HG03039 (cell line): ENCODE results near the gene CCDC112.
"Not testable (repeated sequence)": the region's sequence is repeated elsewhere in the genome, so short reads cannot be mapped to it uniquely, and the experiment has no call there.

Source experiments
- ATAC-seq: cut with Tn5 transposase; IDR thresholded peaks from one replicate; pipeline ENCODE4 v1.9.1; 2021; ENCODE audit warnings: mild to moderate bottlenecking, moderate library complexity; ENCODE audit not compliant: unreplicated experiment

CCDC112 gene

DNA sequence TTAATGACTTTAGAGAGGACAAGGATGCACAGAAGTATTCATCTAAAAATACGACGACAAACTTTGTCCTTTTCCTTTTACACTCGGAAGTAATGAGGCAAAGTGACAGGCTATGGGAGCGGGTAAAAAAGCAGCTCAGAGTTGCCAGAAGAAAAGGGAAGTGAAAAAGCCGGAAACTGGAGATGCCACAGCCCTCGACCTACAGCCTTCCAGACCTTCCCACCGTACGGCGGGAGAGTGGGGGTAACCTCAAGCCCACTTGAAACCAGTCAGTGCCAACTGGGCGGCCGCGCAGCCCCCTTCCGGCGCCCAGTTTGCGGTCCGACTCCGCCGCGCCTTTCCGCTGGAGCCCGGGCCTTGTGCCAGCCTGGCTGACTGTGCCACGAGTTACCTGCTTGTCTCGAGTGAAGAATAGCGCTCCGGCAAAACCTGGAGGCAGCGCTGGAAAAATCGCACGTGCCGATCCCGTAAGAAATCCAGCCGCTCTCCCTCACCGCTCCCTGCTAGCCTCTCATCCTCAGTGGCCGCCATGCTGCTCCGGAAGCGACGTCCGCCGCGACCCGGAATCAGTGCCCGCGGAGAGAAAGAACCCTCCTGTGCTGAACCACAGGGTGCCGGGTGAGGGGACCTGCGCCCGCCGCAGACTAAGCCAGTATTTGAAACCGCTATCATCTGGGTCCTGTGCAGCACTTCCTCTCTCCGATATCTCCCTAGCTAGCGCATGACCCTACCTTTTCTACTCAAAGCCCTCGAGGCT, 34.0 kb downstream of the CCDC112 start, which contains the start of gene PGGT1B:
PGGT1B (minus strand) TSS at position 557 of the 757 bp plus-strand sequence; CDS start at position 531, 26 bp downstream.
- ATAC-seq: peak; percentile 94

DNA sequence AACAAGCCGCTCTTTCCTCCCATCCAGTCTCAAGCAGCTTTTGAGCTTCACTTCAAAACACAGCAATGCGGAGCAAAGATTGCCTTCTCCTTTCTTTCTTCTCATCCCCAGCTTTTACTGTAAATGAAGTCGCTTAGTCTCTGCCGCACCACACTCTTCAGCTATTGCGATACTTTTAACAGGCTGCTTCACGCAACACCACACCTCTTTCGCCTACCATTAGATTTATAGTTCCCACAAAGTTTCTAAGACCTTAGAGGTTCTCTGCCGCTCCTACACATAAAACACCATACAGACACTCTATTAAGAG, 34.5 kb downstream of the CCDC112 start:
- ATAC-seq: peak; percentile 33

DNA sequence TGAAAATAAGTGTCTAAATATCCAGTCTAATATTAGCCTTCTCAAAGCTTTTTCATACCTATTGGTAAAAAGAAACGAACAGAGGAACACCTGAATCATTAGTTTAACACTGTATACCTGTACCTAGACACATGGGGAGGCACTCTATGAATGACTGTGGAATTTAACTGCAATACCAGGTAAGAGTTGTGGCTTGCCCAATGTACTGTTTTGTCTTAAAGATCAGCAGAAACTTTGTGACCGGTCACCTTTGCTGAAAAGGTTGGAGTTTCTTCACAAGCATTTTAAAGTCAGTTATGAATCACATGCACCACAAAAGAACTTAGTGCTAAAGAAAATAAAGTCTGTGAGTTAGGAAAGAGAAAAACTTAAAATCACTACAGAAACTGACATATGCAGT, 36.2 kb downstream of the CCDC112 start:
- no peak for ATAC-seq

DNA sequence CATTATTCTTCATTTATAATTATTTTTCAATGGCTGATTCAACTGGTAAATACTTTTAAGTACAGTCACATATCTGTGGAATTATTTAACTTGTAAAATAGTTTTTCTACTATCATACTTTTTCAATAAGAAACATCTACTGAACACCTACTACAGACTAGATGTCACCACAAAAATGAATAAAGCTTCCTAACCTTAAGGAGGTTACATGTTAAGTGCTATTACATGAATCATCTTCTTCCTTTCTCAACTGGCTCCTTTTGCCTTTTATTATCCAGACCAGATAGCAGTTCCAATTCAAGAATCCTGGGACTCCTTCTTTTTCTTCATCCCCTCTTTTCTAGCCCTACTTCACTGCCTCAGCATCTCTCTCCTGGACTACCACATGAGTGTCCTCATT, 38.5 kb downstream of the CCDC112 start:
- no peak for ATAC-seq

DNA sequence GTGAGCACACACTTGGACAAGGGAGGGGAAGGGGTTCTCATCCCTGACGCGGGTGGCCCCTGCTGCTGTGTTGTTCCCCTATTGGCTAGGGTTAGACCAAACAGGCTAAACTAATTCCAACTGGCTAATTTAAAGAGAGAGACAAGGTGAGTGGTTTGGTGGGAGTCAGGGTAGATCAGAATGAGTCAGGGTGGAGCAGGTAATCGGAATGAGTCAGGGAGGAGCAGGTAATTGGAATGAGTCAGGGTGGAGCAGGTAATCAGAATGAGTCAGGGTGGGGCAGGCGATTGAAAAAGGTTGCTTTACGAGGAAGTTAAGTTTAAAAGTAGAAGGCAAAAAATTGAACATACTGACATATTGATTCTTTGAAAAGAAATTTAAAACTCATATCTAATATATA, 47.1 kb downstream of the CCDC112 start:
- not testable (repeated sequence) for ATAC-seq

DNA sequence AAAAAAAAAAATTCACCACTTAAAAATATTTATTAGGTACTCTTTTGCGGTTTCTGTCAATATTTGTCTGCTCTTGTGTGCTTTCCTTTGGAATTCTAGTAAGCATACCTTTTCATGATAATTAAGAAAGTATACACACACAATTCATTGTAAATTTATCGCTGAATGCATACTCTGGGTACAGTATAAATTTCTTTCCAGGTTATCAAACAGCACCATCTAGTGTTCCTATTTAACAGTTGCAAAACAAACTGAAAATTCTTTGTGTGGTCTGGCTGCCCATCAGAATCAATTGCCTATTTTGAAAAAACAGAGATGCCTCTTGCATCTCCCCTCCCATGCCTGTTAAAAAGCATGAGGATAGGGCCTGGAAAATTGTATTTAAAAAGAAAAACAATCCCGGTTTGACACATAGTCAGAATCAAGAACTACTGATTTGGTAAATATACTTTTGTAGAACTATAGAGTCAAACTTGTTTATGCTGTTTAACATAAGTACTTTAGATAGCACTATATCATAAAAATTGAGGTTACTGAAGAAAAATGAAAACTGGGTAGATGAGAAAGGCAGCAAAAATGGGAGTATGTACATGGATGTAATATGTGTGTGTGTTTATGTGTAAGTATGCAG, 50.0 kb downstream of the CCDC112 start:
- no peak for ATAC-seq

DNA sequence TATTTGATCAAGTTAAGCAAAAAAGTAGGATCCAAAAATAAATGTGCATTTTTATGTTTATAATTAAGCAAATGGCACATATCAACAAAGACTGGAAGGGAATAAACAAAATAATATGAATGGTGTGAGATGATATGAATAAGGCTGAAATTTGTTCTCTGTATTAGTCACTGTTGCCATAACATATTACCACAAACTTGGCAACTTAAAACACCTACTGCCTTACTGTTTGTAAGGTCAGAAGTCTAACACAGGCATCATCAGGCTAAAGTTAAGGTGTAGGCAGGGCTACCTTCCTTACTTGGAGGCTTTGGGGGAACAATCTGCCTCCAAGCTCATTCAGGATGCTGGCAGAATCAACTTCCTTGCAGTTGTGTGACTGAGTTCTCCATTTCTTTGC, 53.0 kb downstream of the CCDC112 start:
- ATAC-seq: peak; percentile 64

DNA sequence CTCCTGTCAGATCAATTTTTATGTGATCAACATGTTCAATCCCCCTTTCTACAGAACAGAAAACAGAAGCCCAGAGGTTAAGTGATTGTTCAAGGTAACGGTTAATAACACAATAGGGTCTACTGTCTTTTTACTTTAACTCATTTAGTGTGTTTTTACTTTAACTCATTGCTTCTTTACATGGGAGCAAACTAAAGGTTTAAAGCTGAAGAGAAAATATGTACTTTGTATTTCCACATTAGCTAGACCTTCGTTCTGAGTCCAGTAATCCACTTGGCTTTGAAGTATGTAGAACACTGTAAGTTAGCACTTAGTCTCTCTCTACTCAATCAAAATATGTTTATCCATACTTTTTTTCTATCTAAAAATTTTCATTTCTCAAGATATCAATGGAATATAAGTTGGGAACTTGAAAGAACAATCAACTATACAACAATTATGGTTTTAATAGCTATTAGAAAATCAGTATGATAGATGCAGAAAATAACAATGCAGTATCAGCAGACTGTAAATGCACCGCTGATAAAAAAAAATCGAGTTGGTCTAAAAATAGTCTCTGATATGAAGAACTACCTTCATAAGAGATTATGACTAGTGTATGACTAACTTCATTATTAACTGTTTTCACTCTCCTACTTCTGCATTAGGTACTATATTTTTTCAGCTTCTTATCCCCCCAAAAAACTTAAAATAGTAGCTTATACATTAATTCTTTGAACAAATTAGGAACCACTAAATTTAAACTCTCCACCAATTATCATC, 54.4 kb downstream of the CCDC112 start:
- no peak for ATAC-seq

DNA sequence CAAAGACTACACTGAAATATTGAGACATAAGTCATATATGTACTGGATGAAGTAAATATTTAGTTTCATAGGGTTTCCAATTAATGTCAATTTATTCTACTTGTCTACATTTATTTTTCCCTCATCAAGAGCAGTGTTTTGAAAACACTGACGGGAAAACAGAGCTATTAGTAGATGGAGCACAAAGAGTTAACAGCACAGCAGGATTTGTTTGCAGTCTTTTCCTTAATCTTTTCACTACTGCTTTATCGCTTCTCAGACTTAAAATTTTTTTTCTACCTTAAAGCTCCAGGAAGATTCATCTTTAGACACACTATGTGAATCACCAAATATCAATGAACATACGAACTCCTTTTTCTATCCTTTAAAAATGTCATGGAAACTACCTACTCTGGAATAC, 59.4 kb downstream of the CCDC112 start:
- no peak for ATAC-seq

DNA sequence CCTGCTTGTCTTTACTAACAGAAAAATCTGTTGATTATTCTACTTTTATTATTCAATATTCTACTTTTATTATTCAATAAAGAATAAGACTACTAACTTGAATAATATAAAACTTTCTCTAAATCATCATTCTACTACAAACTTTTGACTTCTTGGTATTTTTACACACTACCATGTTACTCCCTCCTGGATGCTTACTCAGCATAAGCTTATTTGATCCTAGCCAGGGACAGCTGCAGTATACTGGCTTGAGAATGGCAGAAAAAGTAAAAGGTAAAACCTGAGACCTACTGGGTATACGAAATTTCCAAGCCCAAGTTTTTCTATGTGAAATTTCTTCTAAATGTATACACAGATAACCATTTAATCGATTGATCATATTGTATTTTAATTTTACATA, 59.9 kb downstream of the CCDC112 start:
- no peak for ATAC-seq

DNA sequence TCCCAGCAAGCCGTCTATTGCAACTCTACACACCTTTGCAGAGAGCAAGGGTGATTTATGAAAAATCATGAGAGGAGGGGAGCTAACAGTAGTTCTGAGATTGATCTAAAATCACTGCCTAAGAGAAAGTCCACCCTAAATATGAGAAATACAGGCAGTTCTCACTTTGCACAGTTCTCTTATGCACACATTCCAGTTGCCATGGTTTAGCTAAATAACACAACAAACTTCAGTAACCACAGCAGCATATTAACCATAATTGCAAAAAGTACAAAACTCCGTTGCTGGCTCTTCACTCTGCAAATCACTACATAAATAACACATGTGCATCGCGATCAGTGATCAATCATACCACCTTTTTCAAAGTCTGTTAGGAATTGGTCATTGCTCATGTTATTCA, 64.9 kb downstream of the CCDC112 start:
- no peak for ATAC-seq

DNA sequence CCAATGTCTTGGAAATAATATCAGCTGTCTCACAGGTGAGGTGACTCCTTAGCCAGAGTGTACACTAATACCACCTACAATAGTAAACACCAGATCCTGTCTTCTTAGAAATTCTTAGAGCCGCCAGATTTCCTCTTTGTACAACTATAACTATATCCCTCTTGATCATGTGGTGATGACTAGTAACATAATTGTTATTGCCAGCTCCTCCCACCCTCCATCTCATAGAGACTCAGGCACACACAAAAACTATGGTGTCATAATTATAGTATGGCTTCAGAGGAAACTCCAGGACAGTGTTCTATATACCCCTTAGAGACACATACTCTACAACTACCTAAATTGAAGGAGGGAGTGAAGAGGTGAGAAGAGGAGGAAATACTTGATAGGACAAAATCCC, 66.8 kb downstream of the CCDC112 start:
- ATAC-seq: no peak

DNA sequence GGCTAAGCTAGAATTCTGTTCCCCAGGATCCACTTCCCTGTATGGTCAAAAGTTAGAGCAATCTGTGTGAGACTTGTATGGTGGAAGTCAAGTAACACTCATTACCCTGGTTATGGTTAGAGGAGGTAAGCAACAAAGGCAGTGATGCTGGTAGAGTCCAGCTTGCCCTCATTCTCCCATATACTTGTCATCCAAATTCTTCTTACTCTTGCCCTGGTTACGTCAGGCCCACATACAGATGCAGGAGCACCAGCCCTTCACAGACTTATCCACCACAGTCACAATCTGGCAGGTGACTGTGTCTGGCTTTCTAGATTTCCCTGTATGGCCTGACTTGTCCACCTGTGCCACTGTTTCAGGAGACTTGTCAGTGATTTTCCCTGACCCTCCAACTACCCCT, 69.2 kb downstream of the CCDC112 start:
- ATAC-seq: no peak
